ENCODE data around the gene GDPD5.

The GDPD5 gene

DNA sequence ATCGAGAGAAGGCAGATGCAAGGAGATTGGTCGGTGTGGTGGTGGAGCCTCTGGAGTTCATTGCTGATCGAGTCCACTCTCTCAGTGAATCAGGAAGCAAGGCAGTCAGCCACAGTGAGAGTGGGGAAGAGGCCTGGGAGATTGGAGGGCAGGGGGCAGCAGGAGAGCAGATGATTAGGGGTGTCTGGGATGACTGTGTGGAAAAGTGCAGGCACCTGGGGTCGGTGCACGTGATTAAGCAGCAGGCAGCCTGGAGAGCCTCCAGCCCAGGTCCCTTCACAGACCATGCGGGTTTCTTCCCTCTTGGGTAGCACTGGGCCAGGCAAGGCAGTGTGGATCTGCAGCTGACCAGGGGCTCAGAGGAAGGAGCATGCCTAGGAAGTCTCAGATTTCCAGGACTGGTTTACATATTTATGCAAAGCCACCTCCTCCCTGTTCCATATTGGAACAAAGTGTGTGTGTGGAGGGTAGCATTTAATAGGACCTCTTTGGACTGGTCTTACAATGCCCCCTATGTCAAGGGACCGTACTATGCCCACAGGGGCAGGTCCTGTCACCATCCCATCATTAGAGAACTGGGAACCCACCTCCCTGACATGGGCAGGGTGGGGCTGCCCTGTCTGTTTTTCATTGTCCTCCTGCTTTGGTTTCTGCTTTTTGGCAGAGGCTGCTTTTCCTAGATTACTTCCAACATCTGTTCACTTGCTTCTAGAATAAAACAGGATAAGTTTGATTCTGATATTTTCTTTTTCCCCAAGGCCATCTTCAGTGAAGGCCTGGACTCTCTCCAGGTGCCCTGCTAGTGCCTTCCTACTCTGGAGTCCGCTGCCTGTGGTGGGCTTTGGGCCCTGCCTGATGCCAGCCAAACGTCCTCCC lies 14.0 kb upstream of the GDPD5 start:
- no peak overlapping the region for H3K4me3 ChIP-seq (ENCODE audit: low read depth, low read length)
- TF ChIP-seq, protein P1, sequence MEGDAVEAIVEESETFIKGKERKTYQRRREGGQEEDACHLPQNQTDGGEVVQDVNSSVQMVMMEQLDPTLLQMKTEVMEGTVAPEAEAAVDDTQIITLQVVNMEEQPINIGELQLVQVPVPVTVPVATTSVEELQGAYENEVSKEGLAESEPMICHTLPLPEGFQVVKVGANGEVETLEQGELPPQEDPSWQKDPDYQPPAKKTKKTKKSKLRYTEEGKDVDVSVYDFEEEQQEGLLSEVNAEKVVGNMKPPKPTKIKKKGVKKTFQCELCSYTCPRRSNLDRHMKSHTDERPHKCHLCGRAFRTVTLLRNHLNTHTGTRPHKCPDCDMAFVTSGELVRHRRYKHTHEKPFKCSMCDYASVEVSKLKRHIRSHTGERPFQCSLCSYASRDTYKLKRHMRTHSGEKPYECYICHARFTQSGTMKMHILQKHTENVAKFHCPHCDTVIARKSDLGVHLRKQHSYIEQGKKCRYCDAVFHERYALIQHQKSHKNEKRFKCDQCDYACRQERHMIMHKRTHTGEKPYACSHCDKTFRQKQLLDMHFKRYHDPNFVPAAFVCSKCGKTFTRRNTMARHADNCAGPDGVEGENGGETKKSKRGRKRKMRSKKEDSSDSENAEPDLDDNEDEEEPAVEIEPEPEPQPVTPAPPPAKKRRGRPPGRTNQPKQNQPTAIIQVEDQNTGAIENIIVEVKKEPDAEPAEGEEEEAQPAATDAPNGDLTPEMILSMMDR (IDR thresholded peaks at IDR 0.05; ENCODE audit: borderline replicate concordance, insufficient read depth, low read depth, low read length), result no peak

DNA sequence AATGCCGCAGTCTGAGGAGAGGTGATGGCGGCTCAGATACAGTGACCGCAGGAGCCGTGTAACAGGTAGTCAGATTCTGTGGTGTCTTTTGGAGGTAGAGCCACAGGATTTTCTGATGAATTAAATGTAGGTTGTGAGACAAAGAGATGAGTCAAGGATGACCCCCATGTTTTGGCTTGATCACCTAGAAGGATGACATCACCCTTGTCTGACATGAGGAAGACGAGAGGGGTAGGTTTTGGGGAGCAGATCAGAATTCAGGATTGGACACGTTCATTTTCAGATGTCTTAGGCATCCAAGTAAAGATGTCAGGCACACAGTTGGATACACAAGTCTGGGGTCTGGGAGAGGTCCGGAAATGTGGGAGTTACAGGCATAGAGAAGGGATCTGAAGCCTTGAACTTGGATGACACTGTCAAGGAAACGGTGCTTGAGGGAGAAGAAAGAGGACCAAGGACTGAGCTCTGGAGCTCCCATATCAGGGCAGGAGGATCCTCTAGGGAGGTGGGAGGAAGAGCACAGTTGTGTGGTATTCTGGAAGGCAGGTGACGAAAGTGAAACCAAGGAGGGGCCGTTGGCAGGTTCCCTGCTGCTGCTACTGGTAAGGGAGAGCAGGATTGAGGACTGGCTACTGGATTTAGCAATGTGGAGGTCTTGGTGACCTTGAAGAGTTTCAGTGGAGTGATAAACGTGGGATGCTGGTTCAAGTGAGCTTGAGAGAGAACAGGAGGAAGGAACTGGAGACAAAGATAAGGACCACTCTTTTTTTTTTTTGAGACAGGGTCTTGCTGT lies 12.6 kb upstream of the GDPD5 start:
- TF ChIP-seq, protein P1 (IDR thresholded peaks at IDR 0.05; ENCODE audit: borderline replicate concordance, insufficient read depth, low read depth, low read length), result no peak

DNA sequence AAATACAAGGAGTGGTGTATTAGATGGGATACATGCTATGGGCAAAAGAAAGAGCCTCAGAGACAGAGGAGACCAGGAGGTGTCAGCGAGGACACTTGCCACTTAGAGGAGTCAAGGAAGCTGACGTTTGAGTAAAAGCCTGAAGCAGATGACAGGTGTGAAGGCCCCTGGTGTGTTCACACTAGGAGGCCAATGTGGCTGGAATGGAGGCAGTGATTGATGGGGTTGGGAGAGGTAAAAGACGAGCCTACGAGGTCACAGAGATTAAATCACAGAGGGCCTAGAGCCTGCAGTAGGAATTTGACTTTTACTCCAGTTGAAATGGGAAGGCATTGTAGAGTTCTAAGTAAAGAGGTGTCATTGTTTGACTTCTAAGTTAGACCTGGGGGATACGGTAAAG lies 12.0 kb upstream of the GDPD5 start:
- TF ChIP-seq, protein P1 (IDR thresholded peaks at IDR 0.05; ENCODE audit: borderline replicate concordance, insufficient read depth, low read depth, low read length), result no peak
- H3K4me3 ChIP-seq (ENCODE audit: low read depth, low read length), result no peak overlapping the region

More for the DNA sequence above, 12.6 kb upstream of the GDPD5 start:
- H3K4me3 ChIP-seq (ENCODE audit: low read depth, low read length), result no peak overlapping the region

- TF ChIP-seq, protein P1 (IDR thresholded peaks at IDR 0.05; ENCODE audit: borderline replicate concordance, insufficient read depth, low read depth, low read length), result 0 out of 2 replicates have a peak, but pooled peaks have one; percentile 20
- H3K4me3 ChIP-seq (ENCODE audit: low read depth, low read length), result peak overlapping the region; percentile 12
These were observed 11.3 kb upstream of the GDPD5 start for GRCh38 chr11:75536786-75537641.

- TF ChIP-seq, protein P1 (IDR thresholded peaks at IDR 0.05; ENCODE audit: borderline replicate concordance, insufficient read depth, low read depth, low read length), result no peak
- no peak overlapping the region for H3K4me3 ChIP-seq (ENCODE audit: low read depth, low read length)
These were observed 9.3 kb upstream of the GDPD5 start for GRCh38 chr11:75535071-75535470.

DNA sequence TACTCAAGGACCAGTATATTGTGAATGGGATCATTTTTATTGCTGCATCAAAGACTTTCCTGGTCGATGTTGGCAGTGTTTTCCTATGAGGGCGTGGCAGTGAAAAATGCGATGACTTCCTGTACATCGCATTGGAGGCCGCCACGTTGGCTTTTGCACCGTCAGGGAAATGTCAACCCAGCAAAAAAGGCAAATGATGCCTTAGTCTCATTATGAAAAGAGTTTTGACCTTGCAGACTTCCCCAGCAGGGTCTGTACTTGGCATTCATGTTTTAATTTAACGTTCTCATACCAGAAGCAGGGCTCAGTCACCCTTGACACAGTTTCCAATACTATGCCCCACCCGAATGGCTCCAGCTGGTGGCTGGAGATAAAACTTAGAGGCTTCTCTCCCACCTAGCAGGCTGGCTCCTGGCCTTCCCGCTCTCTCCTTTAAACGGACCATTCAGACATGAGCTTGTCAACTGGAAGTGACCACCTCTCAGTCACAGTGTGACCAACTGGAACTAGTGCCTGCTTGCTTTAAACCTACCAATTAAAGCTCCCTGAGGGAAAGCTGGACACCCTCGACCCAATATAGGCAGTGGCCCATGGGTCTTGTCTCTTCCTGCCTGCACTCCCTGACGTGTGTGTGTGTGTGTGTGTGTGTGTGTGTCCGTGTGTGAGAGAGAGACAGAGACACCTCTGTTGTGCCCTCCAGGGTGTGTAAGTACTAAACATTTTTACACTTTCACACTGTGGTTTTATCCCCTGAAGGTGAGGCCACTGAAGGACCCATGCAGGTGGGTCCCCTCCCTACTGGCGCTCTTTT lies 8.7 kb upstream of the GDPD5 start:
- TF ChIP-seq, protein P1 (IDR thresholded peaks at IDR 0.05; ENCODE audit: borderline replicate concordance, insufficient read depth, low read depth, low read length), result no peak
- no peak overlapping the region for H3K4me3 ChIP-seq (ENCODE audit: low read depth, low read length)

Measured in GM12875 (cell line).